Renal cortical epithelial cell (primary cell): ENCODE measurements around the gene RAMP3. TPM values are rescaled to one million over a fixed set of nuclear protein-coding genes. Genes with fewer than 3 reads are reported as not detected.
A peak's percentile ranks its signal among the peaks of the same experiment; 100 is the strongest.
"Not testable (repeated sequence)": the region's sequence is repeated elsewhere in the genome, so short reads cannot be mapped to it uniquely, and the experiment has no call there.

Experiments used
- DNase-seq: peaks from one replicate; pipeline ENCODE4 v3.0.0-alpha.2; 2011; ENCODE audit warnings: low read depth
- total RNA-seq: library from RNA; depleted of rRNA; stranded (reverse); fragments of >200 nt; gene quantifications from 2 replicates; pipeline ENCODE4 v1.2.3, GENCODE V29; 2014

Gene RAMP3, protein sequence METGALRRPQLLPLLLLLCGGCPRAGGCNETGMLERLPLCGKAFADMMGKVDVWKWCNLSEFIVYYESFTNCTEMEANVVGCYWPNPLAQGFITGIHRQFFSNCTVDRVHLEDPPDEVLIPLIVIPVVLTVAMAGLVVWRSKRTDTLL
- total RNA-seq, result 0.40 TPM in 1 of 2 replicates, not detected in the other

DNA sequence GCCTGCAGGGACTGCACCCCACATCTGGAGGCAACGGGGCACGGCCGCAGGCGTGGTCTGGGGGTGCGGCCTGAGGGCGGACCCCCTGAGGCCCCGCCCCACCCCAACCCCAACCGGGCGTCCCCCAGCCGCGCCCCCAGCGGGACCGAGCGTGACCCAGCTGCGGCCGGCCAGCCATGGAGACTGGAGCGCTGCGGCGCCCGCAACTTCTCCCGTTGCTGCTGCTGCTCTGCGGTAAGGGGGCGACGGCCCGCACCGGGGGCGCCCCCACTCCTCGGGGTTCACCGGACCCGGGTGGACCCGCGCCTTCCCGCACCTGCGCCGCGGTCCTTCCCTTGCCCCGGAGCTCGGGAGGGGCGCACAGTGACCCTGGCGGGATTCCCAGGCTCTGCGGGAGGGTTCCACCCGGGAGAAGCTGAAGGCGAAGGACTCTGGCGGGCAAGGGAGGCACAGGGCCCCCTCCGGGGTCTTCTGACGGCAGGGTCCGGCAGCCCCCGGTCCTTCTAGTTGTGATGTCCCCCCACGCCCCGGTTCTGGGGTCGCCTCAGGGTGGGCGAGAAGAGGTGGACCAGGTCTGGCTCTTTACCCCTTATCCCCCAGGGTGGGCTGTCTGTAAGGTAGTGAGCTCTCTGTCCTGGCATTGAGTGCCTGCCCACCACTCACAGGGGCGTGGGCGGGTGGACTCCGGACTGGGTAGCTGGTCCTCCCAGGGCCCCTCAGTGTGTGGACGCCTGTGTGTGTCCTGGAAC is at the start of gene RAMP3:
RAMP3 (plus strand) TSS at position 139 of the 749 bp plus-strand sequence; CDS start at position 177, 38 bp downstream.
- DNase-seq, result no peak

DNA sequence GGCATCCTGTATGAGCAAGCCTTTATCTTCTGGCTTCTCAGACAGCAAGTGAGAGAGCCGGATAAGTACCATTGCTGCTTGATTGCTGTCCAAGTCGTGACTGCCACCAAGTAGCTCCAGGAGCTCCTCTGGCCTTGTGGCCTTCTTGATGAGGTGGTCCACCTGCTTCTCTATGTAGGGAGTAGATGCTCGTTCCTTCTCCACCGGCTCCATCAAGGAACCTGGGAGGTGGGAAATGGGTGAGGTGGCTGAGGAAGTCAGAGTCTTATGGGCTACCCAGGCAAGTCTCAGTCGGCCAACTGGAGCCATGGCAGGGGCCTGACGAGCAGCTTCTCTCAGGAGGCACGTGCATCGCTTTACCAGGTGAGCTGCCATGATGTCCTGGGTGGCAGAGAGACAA is 48.7 kb upstream of the RAMP3 start:
- DNase-seq, result no peak

DNA sequence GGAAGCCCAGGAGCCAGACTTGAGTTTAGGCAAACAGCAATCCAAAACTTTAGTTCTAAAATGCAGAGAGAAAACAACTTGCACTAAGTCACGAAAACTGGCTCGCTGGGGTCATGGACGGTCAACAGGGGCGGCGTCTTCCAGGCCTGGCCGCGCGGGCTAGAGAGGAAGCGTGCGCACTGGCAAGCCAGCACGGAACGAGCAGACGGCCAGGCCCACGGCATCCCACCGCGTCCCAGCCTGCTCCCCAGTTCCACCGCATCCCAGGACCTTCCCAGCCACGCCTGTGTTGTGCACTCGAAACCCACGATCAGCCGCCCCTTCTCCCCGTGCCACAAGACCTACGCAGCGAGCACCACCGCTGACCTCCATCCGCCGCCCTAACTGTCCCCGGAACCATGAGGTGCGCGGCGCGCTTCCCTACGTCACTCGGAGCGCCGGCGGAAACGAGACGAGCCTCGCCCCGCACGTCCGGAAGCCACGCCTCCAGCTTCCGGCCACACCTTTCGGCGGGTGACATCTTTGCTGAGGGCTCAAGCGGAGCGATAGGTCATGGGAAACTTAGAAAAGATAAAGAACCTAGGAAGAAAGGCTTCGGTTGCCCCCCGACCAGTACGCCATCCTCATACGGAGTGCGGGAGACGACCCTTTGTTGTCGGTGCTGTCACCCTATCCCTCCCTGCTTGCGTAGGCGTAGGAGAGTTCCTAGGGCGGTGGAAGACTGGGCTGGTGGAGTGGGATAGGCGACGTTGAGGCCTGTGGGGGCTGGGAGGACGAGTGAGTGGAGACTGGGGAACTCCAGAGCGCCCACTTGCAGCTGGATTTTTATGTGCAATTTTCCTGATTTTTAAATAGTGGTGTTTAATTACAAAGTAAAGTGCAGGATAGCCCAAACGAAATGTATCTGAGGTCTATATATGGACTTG is 46.0 kb upstream of the RAMP3 start, which contains the start of gene TBRG4:
TBRG4 (minus strand) TSS at position 400 of the 926 bp plus-strand sequence. CDS start 2,460 bp downstream, outside the sequence.
- DNase-seq, result peak; percentile 85

DNA sequence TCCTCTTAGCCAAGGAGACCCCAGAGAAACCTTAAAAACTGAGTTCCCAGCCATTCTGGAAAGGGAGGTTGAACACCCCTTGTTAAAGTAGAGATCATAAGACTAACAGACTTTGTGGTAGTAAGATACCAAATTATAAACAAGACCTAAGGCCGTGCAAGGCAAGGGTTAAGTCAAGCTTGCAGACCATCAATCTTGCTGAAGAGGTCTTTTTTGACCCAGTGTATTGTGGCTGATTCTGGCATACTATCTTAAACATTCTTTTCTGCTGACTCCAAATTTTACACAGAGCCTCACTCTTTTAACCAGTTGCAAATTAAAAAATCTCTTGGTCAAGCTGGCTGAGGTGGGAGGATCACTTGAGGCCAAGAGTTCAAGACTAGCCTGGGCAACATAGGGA is 44.9 kb upstream of the RAMP3 start:
- DNase-seq, result peak; percentile 9

DNA sequence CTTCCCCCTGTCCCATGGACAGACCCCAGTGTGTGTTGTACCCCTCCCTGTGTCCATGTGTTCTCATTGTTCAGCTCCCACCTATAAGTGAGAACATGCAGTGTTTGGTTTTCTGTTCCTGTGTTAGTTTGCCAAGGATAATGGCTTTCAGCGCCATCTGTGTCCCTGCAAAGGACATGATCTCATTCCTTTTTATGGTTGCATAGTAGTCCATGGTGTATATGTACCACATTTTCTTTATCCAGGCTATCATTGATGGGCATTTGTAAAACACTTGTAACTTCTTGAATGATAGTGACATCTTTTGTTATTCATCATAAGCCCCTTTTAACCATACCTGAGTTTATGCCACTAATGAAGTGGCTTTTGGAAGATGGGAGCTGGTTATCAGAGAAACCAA is 43.3 kb upstream of the RAMP3 start:
- not testable (repeated sequence) for DNase-seq

DNA sequence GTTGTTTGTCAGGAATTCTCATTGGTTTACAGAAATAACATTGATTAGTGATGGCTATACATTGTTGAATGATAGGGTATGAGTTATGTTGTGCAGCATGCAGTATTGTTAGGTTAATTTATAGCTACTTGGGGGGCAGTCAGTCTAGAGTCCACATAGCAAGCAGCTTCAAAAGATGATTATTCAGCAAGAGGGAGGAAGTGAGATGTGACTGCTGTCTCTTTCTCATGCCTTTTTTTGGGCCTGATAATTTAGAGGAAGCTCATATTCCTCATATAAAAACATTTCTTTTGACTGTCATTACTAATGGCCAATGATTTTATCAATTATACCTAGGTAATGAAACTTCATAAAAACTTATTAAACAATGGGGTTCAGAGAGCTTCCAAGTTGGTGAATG is 42.7 kb upstream of the RAMP3 start:
- no peak for DNase-seq

DNA sequence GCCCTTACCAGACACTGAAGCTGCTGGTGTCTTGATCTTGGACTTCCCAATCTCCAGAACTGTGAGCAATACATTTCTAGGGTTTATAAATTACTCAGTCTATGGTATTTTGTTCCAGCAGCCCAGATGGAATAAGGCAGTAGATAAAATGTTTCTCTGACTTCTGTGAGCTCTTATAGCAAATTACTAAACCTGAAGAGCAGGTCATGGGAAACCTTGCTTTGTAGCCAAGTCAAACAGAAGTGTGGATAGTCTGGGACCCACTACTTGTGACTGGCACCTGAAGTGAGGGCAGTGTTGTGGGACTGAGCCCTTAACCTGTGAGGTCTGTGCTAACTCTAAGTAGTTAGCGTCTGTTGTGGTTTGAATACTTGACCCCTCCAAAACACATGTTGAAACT is 41.5 kb upstream of the RAMP3 start:
- no peak for DNase-seq

DNA sequence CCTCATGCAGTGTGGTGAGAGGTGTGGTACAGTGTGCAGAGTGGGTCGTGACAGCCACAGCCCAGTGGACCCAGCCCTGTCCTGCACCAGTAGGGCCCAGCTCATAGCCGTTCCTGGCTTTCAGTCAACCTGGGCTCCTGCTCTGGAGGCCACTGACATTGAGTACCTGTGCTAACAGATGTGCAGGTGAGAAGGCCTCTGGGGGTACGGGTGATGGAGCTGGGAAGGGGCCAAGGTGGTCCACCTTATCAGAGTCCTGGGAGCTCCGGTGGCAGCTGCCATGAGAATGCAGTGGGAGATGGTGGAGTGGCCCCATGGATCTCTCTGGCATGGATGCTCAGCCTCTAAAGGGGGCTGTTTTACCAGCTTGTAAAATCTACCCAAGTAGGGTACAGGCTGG is 40.0 kb upstream of the RAMP3 start:
- DNase-seq, result no peak

DNA sequence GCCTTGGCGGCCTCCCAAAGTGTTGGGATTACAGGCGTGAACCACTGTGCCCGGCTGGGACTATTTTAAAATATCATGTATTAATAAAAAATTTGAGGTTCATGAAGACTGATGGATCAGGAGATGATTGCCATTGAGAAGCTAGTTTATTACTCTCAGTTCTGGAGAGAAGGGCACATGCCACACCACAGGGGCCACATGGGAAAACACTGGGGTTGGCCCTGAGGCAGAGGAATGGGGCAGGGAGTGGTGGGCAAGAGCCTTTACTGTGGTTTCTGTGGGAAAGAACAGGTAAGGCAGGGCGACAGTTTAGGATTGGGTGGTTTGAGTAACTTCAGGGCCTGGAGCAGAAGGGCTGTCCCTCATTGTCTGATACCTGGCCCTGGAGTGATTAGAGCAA is 39.3 kb upstream of the RAMP3 start:
- DNase-seq, result no peak

DNA sequence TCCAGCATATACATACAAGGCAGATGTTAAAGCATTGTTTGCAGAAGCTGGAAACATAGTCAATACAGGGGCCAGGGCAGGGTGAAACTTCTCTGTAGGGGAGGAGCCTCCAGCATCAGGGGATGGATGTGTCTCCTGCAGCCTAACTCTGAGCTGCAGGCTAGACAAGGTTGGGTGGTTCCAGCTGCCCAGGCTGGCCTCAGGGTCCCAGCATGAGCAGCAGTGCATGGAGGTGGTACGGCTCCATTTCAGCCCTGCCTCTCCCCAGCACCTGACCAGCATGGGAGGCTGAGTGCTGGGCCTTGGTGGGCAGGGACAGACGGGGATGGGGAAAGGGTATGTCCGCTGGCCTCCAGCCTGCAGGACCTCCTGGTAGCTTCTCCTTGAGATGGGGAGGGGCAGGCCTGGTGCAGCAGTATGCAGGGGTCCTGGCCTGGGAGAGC is 38.7 kb upstream of the RAMP3 start:
- no peak for DNase-seq

DNA sequence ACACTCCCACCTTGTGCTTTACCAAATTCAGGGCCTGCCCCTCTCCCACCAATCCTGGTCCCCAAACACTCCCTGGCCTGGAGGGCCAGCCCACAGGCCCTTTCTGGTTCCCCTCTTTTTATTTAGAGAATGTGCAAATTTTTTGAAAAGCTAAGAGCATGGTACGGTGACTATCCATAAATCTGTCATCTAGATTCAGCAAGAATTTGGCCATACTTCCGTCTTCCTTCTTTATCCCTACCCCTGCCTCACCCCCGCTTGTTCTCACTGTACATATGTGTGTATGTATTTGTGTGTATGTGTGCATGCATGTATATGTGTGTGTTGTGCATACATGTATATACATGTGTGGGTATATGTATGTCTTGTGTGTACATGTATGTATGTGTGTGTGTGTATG is 38.0 kb upstream of the RAMP3 start:
- DNase-seq, result no peak

DNA sequence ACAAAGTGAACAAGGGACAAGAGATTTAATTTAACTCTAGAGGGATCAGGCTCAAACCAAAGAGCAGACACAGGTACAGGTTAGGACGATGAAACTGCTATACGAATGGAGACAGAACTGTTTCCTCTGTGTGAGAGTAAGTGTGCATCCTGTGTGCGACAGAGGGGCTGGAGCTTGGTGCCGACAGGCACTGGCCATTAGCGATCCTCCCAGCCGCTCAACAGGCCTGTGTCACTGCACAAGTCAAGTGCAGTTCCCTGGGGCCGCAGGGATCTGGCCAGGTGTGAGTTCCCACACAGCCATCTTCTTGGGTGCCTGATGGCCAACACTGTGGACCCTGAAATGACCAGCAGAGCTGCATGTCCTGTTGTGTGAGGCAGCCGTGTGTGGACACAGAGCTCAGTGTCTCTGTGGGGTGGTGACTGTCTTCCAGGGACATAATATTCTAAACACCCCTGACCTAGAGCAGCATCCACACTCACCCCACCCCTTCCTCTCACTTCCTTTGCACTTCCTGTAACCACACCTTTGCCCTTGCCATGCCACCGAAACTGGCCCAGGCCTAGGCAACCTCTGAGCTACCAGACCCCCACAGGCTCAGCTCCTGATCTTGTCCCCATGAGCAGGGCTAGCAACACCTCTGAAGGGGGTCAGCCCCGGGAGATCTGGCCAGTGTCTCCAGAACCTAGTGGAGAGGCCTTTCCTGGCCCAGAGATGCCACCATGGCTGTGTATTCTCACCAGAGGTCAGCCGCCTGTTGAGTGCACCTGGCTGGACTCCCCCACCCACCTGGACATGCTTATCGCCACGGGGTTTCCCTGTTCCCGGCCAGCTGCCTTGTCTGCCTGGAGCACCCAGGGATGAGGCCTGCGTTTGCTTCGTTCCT is 34.4 kb upstream of the RAMP3 start:
- no peak for DNase-seq

DNA sequence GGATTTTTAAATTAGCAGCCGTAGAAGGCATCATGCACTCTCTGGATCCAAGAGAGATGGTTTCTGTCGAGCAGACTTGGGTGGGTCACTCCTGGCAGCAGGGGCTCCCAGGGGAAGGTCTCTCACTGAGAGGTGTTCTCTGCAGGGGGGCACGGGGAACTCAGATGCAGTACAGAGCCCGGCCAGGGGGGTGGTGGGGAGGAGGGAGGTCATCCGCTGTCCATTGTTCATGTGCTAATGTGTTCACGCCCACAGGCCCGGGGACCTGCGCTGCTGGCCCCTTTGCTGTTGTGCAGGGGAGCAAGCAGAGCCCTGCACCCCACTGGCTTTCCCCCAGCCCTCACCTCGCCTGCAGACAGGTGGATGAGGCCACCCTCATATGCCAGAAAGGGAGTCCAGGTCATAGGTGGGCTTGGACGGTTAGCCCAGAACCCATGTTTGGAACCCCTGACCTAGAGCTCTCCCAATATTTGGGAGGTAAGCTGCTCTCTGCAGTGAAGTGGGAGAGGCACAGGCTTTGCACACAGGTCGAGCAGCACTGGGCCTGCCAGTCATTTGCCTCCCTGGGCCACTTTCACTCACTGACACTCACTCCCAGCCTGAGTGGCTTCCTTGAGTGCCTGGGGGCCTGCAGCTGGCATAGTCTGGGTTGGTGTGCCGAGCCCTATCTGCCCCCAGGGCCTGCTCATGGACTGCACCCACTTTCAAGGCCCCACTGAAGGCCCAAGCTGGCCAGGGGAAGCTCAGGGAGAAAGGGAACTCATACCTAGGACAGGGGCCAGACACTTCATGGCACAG is 33.5 kb upstream of the RAMP3 start:
- DNase-seq, result no peak

DNA sequence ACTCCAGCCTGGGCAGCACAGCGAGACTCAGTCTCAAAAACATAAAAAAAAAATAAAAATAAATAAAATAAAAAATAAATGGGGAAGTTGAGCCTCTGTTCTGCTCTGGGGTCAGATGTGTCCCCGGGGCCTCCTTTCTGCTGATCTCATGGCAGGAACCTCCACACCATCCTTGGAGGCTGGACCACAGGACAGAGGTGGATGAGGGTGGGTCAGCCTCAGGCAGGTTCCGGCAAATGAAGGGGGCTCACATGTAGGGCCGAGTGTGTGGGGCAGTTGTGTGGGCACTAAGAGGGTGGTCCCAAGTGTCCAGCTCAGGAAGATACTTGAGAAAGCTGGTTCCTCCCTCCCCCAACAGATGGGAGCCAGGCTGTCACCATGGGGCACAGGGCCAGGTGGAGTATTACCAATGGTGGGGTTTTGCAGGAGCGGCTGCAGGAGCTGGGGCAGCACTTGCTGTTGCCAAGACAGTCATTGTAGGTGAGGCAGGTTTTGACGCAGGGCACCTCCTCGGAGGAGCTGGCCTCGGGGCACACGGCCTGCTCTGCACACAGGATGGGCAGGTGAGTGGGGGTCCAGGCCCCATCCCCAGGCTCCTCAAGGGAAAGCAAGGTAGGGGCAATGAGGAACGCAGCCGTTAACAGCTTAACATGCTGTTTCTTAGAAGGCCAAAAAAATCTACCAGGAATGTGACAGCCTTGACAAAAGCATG is 32.2 kb upstream of the RAMP3 start:
- no peak for DNase-seq

DNA sequence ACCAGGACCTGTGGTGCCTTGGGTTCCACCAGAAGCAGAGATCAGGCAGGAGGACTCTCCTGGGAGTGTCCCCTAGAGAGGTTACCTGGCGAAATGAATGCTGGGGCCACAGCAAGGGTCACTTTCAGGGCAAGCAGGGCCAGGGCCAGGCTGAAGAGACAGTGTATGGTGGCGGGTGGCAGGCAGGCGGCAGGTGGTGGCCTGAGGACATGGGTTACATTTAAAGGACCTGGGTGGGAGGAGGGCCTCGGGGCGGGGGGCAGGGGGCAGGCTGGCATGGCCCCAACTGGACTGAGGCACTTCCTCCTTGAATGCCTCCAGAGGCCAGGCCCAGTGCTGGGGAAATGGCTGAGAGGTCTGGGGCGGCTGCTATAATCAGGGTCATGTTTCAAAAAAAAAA is 31.4 kb upstream of the RAMP3 start:
- no peak for DNase-seq

DNA sequence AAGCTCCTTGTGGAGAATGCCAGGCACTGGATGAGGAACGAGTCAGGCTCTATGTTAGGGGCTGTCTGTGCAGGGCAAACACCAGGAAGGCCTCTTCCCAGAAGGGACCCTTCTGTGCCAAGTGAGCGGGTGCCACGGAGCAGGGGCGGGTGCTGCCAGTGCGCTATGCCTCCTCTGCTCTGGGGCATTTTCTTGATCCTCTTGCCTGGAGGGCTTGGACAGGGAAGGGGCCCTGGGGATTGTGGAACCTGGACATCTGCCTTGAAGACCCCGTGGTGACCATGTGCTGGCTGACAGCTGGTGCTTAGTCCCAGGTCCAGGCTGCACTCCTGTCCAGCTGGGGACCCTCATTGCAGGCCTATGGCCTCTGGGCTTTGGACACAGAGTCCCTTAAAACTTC is 30.7 kb upstream of the RAMP3 start:
- no peak for DNase-seq

DNA sequence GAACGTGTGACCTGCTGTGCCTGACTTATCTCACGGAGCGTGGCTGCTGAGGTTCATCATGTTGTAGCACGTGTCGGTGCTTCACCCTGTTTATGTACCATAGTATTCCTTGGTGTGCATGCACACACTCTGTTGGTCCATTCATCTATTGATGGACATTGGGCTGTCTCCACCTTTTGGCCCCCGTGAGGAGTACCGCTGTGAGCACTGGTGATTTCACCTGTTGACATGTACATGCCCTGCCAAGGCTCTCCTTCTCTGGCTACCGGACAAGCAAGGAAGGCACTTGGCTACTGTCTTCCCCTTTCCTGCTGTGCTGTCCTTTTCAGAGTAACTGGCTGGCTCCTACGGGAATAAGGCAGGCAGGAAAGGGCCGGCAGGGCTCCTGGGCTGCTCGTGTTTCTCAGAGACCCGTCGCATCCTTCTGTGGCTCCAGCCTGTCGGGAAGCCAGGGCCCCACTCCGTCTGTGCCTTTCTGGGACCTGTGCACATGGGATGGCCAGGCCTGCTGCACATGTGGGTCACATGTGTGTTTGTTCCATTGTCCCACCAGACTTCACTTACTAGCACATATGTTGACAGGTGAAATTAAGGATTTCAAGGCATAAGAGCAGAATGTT is 28.3 kb upstream of the RAMP3 start:
- no peak for DNase-seq

DNA sequence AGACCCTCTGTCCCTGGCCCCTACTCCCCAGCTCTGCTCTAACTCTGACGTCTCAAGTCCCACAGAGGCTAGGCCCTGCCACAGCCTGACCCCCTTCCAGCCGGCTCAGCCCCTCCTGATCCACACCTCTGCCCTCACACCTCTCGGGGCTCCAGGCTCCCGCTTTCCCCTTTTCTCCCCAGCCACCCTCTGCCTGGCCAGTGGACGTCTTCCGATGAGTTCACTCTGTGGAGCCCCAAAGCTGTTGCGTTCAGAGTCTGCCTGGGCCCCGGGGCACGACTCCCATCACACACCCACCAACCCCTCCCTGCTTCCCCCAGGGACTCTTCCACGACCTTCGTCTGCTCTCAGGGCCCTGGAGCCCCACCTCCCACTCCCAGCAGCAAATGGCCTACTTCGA is 27.7 kb upstream of the RAMP3 start:
- DNase-seq, result no peak

DNA sequence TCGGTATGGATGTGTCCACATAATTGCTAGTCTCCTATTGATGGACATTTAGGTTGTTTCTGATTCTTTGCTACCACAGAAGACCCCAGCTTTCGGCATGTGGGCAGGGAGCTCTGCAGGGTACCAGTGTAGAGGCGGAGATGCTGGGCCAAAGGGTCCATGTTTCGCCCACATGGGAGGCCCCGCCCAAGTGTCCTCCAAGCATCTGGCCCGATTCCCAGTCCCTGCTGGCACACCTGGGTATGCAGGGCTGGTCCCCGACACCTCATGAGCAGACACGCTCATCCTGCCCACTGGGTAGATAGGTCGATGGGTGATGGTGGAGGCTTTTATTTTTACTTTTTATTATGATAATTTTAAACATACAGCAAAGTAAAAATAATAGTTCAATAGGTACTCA is 26.7 kb upstream of the RAMP3 start:
- DNase-seq, result no peak

DNA sequence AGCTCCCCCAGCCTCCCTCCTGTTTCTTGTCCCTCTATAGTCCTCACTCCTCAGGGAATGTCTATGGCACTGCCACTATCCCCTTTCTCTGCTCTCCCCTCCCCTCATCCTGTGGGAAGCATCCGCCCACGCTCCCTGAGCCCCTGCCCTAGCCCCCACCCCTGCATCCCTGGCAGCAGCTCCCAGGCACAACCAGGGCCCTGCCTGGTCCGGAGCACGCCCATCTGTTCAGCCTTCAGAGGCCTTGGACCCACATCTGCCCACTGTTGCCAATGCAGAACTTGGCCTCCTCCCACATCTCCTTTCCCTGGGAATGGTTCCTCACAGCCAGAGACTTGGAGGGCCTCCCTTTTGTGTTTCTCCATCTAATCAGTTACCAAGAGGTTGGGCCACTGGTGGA is 25.7 kb upstream of the RAMP3 start:
- DNase-seq, result no peak
